Tibial artery (tissue), 4 donors: ENCODE measurements around the gene TRIM9.
"Not testable (repeated sequence)": the region's sequence is repeated elsewhere in the genome, so short reads cannot be mapped to it uniquely, and the experiment has no call there.

ENCODE experiments used
- DNase-seq, 2 donors: peaks; one replicate each; pipeline ENCODE4 v3.0.0-alpha.2; 2019
- H3K27ac ChIP-seq, 2 donors: fragments of 200-600 bp; sonication (generic) in 1 of 2; 1 replicate in 1 of 2; 2 replicates in 1 of 2; pipeline ENCODE4 v1.5.1; 2018 to 2019; ENCODE audit warnings: mild to moderate bottlenecking in 1 of 2
- H3K27me3 ChIP-seq, 2 donors: fragments of 200-600 bp; sonication (generic) in 1 of 2; one replicate each; pipeline versions ENCODE4 v1.5.1 to v1.6.0; 2016 to 2019
- H3K36me3 ChIP-seq, 3 donors: fragments of 200-600 bp; sonication (generic) in 2 of 3; one replicate each; pipeline ENCODE4 v1.5.1; 2016 to 2019; ENCODE audit warnings: mild to moderate bottlenecking in 2 of 3
- H3K4me1 ChIP-seq, 4 donors: fragments of 200-600 bp; sonication (generic) in 2 of 4; 1 replicate in 3 of 4; 2 replicates in 1 of 4; pipeline ENCODE4 v1.5.1; 2016 to 2019
- H3K4me3 ChIP-seq, 2 donors: fragments of 200-600 bp; sonication (generic) in 1 of 2; 1 replicate in 1 of 2; 2 replicates in 1 of 2; pipeline ENCODE4 v1.5.1; 2018 to 2019; ENCODE audit warnings: mild to moderate bottlenecking in 2 of 2
- H3K9me3 ChIP-seq, 3 donors: fragments of 200-600 bp; sonication (generic) in 1 of 3; one replicate each; pipeline ENCODE4 v1.5.1; 2016 to 2019
- intact Hi-C: fragments of 100-400 bp; cut with DNase I; formaldehyde crosslinking; loops from one replicate; pipeline ENCODE4 v1.15.0; 2023; ENCODE audit warnings: low total_unique reads
- TF ChIP-seq, protein P1 (sequence below), 2 experiments: fragments of 200-600 bp in 1 of 2; fragments of 450-650 bp in 1 of 2; IDR thresholded peaks; one replicate each; pipeline ENCODE4 v1.5.1; 2017 to 2019; ENCODE audit warnings: antibody characterized with exemption in 2 of 2, mild to moderate bottlenecking in 1 of 2, moderate library complexity in 1 of 2

TRIM9 gene

DNA sequence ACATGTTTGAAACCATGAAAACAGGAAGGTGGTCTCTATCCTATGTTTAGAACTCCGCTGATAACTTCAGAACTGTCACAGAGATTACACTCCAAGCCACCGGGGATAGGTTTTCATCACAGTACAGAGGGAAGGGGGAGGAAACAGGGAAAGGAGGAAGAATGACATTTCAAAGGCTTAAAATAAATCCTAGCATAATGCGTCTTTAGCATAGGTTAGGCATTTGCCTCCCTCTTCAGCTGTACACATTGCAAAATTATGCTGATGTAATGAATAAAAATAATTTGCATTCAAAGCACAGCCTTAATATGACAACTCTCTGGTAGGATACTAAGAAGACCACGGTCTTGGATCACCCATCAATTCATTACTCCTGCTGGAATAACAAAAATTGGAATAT is 96.3 kb downstream of the TRIM9 start:
- no peaks in the 10 kb centered on the region for H3K27me3 ChIP-seq
- H3K36me3 ChIP-seq, result no peaks in the 10 kb centered on the region
- no peak overlapping the region for H3K27ac ChIP-seq
- TF ChIP-seq, protein P1, sequence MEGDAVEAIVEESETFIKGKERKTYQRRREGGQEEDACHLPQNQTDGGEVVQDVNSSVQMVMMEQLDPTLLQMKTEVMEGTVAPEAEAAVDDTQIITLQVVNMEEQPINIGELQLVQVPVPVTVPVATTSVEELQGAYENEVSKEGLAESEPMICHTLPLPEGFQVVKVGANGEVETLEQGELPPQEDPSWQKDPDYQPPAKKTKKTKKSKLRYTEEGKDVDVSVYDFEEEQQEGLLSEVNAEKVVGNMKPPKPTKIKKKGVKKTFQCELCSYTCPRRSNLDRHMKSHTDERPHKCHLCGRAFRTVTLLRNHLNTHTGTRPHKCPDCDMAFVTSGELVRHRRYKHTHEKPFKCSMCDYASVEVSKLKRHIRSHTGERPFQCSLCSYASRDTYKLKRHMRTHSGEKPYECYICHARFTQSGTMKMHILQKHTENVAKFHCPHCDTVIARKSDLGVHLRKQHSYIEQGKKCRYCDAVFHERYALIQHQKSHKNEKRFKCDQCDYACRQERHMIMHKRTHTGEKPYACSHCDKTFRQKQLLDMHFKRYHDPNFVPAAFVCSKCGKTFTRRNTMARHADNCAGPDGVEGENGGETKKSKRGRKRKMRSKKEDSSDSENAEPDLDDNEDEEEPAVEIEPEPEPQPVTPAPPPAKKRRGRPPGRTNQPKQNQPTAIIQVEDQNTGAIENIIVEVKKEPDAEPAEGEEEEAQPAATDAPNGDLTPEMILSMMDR (IDR thresholded peaks at IDR 0.05), result no peak
- DNase-seq, result no peak
- intact Hi-C loops, result no loop called here
- H3K4me3 ChIP-seq, result no peak overlapping the region
- H3K9me3 ChIP-seq, result no peaks in the 10 kb centered on the region
- no peaks in the 10 kb centered on the region for H3K4me1 ChIP-seq

- Histone ChIP-seq H3K4me1 (no peaks in the 10 kb centered on the region), H3K9me3 (no peaks in the 10 kb centered on the region), H3K4me3 (no peak overlapping the region), H3K36me3 (no peaks in the 10 kb centered on the region), H3K27ac (no peak overlapping the region), H3K27me3 (no peaks in the 10 kb centered on the region)
- no peak for DNase-seq
- TF ChIP-seq, protein P1 (IDR thresholded peaks at IDR 0.05), result no peak
- intact Hi-C loops, result no loop called here
Observed at GRCh38 chr14:50997712-50998111, 97.2 kb downstream of the TRIM9 start.

GRCh38 chr14:50994158-50994557 is 100.7 kb downstream of the TRIM9 start:
- H3K4me3 ChIP-seq, H3K36me3 ChIP-seq, intact Hi-C loops, H3K9me3 ChIP-seq, H3K4me1 ChIP-seq, DNase-seq, H3K27me3 ChIP-seq, H3K27ac ChIP-seq: not testable (repeated sequence)

DNA sequence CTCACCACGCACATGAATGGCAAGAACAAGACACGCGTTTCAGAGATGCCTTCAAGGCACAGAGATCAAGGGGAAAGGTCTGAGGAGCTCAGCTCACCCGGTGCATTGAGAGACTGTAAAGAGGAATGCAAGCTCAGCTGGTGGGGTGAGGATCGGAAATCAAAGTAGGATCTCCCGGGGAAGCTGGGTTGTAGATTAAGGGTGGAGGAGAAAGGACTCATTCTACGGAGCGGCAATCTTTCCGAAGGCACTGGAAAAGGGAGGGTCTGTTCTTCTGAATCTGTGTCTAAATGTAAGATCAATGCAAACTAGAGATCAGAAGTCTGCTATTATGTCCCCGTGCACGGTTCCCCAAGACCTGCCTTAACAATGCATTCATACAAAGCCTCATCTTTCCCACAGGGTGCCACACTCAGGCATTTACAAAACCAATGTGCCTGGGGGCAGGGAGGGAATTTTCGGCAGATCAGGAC is 109.0 kb downstream of the TRIM9 start:
- TF ChIP-seq, protein P1 (IDR thresholded peaks at IDR 0.05), result no peak
- no peaks in the 10 kb centered on the region for H3K9me3 ChIP-seq
- intact Hi-C loops, result no loop called here
- no peak overlapping the region for H3K4me3 ChIP-seq
- no peaks in the 10 kb centered on the region for H3K27me3 ChIP-seq
- H3K4me1 ChIP-seq, result no peaks in the 10 kb centered on the region
- H3K27ac ChIP-seq, result no peak overlapping the region
- no peaks in the 10 kb centered on the region for H3K36me3 ChIP-seq
- DNase-seq, result no peak

- intact Hi-C loops, result no loop called here
- Histone ChIP-seq H3K4me1 (no peaks in the 10 kb centered on the region), H3K27me3 (no peaks in the 10 kb centered on the region), H3K36me3 (no peaks in the 10 kb centered on the region), H3K27ac (no peak overlapping the region), H3K9me3 (no peaks in the 10 kb centered on the region), H3K4me3 (no peak overlapping the region)
- TF ChIP-seq, protein P1 (IDR thresholded peaks at IDR 0.05), result no peak
- DNase-seq, result no peak
Observed at GRCh38 chr14:50985124-50985858, 109.6 kb downstream of the TRIM9 start.

DNA sequence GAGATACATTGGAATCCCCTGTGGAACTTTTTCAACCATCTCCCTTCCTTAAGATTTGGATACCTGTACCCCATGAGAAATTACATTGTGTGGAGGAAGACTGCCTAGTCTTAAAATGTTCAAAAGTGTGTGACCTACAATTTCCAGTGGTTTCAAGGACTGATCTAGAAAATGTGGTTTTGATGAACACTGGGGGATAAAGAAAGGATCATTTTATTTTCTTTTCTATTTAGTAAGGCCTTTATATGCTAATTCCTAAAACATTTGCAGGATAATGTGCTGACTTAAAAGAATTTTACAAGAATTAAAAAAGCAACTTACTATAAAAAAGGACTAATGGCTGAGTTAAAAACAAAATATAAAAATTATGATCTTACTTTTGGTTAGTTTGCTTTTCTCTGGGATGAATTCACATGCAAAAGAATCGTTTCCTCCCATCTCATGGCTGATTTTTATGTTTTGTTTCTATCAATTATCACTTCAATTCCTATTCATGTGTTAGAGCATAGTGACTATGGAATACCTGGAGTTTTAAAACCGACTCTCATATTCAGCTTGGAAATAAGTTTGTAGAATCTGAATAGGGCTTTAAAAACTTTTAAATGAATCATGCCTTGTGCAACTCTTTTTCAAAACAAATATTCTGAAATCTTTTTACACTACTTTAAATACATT is 110.7 kb downstream of the TRIM9 start:
- intact Hi-C loops, result no loop called here
- TF ChIP-seq, protein P1 (IDR thresholded peaks at IDR 0.05), result no peak
- H3K27me3 ChIP-seq, result no peaks in the 10 kb centered on the region
- no peaks in the 10 kb centered on the region for H3K4me1 ChIP-seq
- no peak for DNase-seq
- no peaks in the 10 kb centered on the region for H3K36me3 ChIP-seq
- H3K4me3 ChIP-seq, result no peak overlapping the region
- H3K9me3 ChIP-seq, result no peaks in the 10 kb centered on the region
- no peak overlapping the region for H3K27ac ChIP-seq
